ENCODE measurements around the gene SEMA4D.
"Not testable (repeated sequence)": the region's sequence is repeated elsewhere in the genome, so short reads cannot be mapped to it uniquely, and the experiment has no call there.

- TF ChIP-seq EP300 (IDR thresholded peaks at IDR 0.05; ENCODE audit: low read length); RBM39 (optimal IDR thresholded peaks at IDR 0.05; ENCODE audit: low read depth, low read length); NR2F6 (CRISPR knock-in tag; IDR thresholded peaks at IDR 0.05); BCL6 (CRISPR knock-in tag; IDR thresholded peaks at IDR 0.05); ZBTB7A (IDR thresholded peaks at IDR 0.05; ENCODE audit: borderline replicate concordance, control insufficient read depth, low read depth, low read length); EZH2 (IDR thresholded peaks at IDR 0.05; ENCODE audit: borderline replicate concordance, low read depth, low read length); JUND (IDR thresholded peaks at IDR 0.05; ENCODE audit: borderline replicate concordance, low read depth, low read length); JUND (tag; IDR thresholded peaks at IDR 0.05; ENCODE audit: borderline replicate concordance, low read depth, low read length); ZNF592 (IDR thresholded peaks at IDR 0.05); ZNF282 (CRISPR knock-in tag; IDR thresholded peaks at IDR 0.05); CTCF (IDR thresholded peaks at IDR 0.05 in 2 of 3, conservative IDR thresholded peaks at IDR 0.05 in 1 of 3; ENCODE audit: insufficient read depth in 2 of 3, low read depth in 1 of 3, low read length in 3 of 3); RBM25 (IDR thresholded peaks at IDR 0.05; ENCODE audit: low read depth, low read length, severe bottlenecking); POLR2B (IDR thresholded peaks at IDR 0.05; ENCODE audit: low read depth, partially characterized antibody): not testable (repeated sequence)
Measured at GRCh38 chr9:89479669-89480011, 18.3 kb downstream of the SEMA4D start.

Data from K562 (cell line).